ENCODE measurements around the gene SIX3. TPM values are rescaled to one million over a fixed set of nuclear protein-coding genes. Genes with fewer than 3 reads are reported as not detected.

SIX3 gene
- total and polyA plus RNA-seq, 3 experiments from 2014 or later: not detected

DNA sequence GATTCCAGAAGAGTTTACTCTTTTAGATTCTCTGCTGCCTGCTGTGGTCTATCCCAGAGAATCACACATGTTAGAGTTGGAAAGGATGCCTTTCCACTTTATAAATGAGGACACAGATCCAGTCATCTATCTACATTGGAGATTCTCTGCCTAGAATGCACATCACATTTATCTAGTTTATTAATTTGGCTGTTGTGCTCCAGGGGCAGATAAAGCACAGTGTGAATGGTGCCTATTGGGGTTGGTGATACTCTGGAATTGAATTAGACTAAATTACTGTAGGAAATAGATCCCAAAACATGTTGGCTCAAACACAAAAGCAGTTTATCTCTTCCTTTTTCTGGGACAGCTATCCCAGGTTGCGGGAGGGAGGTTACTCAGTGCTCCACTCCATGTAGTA lies 52.9 kb downstream of the SIX3 start:
- Mint-ChIP-seq H3K4me3 (no peak overlapping the region), H3K27me3 (peaks cover 39 to 73% of the 10 kb centered on the region in 2 donors), H3K4me1 (no peaks in the 10 kb centered on the region), H3K27ac (no peak overlapping the region), H3K9me3 (peaks cover 6 to 13% (median 10%) of the 10 kb centered on the region in 5 donors), H3K36me3 (no peaks in the 10 kb centered on the region)
- H3K36me3 ChIP-seq (ENCODE audit: insufficient read depth, low read length): no peaks in the 10 kb centered on the region
- H3K4me1 ChIP-seq (ENCODE audit: insufficient read depth, low read length): no peaks in the 10 kb centered on the region
- POLR2A ChIA-PET: no interaction called here
- H3K27me3 ChIP-seq (ENCODE audit: insufficient read depth, low read length, poor library complexity, severe bottlenecking): peaks cover 4% of the 10 kb centered on the region
- no peak overlapping the region for H3K4me3 ChIP-seq (ENCODE audit: low read length)
- no peak for DNase-seq
- H3K9me3 ChIP-seq (ENCODE audit: low read length): no peaks in the 10 kb centered on the region
- CTCF ChIA-PET: no interaction called here
- H3K27ac ChIP-seq (ENCODE audit: low read depth, low read length): no peak overlapping the region

Other genes starting within 250 kb of the SIX3 start
- gene SIX2, start 67.8 kb downstream of the SIX3 start, total RNA-seq: under 1 TPM in 1 of 2 experiments, not detected in 1; 0.09 TPM
- not detected for gene SIX2, start 67.8 kb downstream of the SIX3 start, polyA plus RNA-seq

All from CD8-positive, alpha-beta memory T cell (primary cell).